ENCODE data around the gene PLPPR2. TPM values are rescaled to one million over a fixed set of nuclear protein-coding genes. Genes with fewer than 3 reads are reported as not detected.

PLPPR2 gene
- total and polyA plus RNA-seq, 5 donors = 19.7 to 32.1 (median 25.1) TPM

GRCh38 chr19:11383706-11384048, 28.4 kb downstream of the PLPPR2 start:
- Histone ChIP-seq H3K27ac (ENCODE audit: low read length) (no peak overlapping the region), H3K9me3 (ENCODE audit: control insufficient read depth, low read length) (no peaks in the 10 kb centered on the region), H3K27me3 (ENCODE audit: control insufficient read depth, insufficient read depth) (no peaks in the 10 kb centered on the region), H3K4me3 (ENCODE audit: low read length) (peak overlapping the region; percentile 50), H3K4me1 (ENCODE audit: control insufficient read depth, insufficient read depth, low read length) (peaks cover 6% of the 10 kb centered on the region)
- ATAC-seq (no peak), DNase-seq (peak in 1 of 3 donors; percentile 52)
- WGBS = 1% methylated on average over 9 of the region's 9 CpGs
- intact Hi-C loops (cut with DNase I) = loop anchor here in 2 of 4 donors (10.0 kb wide), 2 partner anchors 51 to 61 kb away; partner anchors contain the start of genes ODAD3 (in 1 of the 2) and PRKCSH (in 1 of the 2)

DNA sequence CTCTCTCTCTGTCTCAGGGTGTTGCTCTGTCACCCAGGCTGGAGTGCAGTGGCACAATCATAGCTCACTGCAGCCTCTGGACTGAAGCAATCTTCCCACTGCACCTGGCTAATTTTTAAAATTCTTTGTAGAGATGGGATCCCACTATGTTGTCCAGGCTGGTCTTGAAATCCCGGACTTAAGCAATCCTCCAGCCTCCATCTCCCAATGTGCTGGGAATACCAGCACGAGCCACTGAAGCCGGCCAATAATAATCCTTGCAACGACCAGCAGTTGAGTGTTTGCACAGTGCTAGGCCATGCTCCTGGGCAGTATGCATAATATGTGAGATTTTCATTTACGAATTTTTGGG, 29.5 kb downstream of the PLPPR2 start:
- Histone ChIP-seq H3K27me3 (ENCODE audit: control insufficient read depth, insufficient read depth) (no peaks in the 10 kb centered on the region), H3K9me3 (ENCODE audit: control insufficient read depth, low read length) (no peaks in the 10 kb centered on the region), H3K4me1 (ENCODE audit: control insufficient read depth, insufficient read depth, low read length) (peaks cover 6% of the 10 kb centered on the region), H3K4me3 (ENCODE audit: low read length) (no peak overlapping the region), H3K27ac (ENCODE audit: low read length) (no peak overlapping the region)
- ATAC-seq = no peak
- intact Hi-C loops (cut with DNase I) = loop anchor here in 2 of 4 donors (10.0 kb wide), 2 partner anchors 50 to 60 kb away; partner anchors contain the start of genes ODAD3 (in 1 of the 2) and PRKCSH (in 1 of the 2)
- WGBS = 85% methylated on average over 5 of the region's 5 CpGs
- DNase-seq = no peak

DNA sequence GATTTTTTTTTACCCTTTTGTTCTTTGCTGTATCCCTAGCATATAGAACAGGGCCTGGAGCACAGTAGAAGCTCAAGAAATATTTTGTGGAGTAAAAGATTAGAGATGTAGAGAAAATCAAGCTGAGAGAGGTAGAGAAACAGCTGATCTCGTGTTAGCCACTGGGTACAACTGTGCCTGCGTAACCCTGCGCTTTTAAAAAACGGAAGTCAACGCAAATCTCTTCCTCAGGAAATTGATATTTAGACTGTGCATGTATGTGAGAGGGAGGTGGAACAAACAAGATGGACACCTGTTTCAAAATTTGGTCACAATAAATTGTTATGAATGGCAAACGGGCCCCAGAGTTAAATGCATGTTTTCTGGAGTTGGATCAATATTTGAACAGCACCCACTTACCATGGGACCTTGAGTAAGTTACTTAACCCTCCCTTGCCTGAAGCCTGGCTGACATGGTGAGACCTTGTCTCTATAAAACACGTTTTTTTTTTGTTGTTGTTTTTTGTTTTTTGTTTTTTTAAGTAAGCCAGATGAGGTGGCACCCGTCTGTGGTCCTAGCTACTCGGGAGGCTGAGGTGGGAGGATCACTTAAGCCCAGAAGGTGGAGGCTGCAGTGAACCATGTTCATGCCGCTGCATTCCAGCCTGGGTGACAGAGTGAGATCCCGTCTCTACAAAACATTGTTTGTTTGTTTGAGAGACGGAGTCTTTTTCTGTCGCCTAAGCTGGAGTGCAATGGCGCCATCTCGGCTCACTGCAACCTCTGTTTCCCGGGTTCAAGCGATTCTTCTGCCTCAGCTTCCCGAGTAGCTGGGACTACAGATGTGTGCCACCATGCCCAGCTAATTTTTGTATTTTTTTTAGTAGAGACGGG, 32.2 kb downstream of the PLPPR2 start:
- no peak overlapping the region for H3K27ac ChIP-seq (ENCODE audit: low read length)
- no peaks in the 10 kb centered on the region for H3K27me3 ChIP-seq (ENCODE audit: control insufficient read depth, insufficient read depth)
- intact Hi-C loops (cut with DNase I) = loop anchor here in 2 of 4 donors (10.0 kb wide), 2 partner anchors 47 to 57 kb away; partner anchors contain the start of genes ODAD3 (in 1 of the 2) and PRKCSH (in 1 of the 2)
- peaks cover 2% of the 10 kb centered on the region for H3K4me1 ChIP-seq (ENCODE audit: control insufficient read depth, insufficient read depth, low read length)
- no peaks in the 10 kb centered on the region for H3K9me3 ChIP-seq (ENCODE audit: control insufficient read depth, low read length)
- H3K4me3 ChIP-seq (ENCODE audit: low read length) = no peak overlapping the region
- 72% methylated on average over 19 of the region's 19 CpGs for WGBS
- ATAC-seq = no peak
- no peak for DNase-seq

DNA sequence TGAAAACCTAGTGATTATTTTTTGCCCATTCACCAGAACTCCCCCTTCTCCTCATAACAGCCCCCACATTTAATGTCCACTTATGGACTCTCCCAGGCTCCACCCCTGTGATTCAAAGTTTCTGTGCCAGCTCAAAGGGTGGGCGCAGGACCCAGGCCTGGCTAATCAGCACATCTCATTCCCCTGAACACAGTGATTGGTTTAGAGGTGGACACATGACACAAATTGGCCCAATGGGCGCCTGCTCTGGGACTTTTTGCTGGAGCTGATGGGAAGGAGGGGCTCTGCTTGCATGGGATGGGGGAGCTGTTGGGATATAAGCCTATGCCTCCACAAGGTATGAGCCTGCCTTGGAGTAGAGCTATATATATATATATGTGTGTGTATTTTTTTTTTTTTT, 35.1 kb downstream of the PLPPR2 start:
- WGBS = 91% methylated on average over 2 of the region's 2 CpGs
- no peak for DNase-seq
- H3K27me3 ChIP-seq (ENCODE audit: control insufficient read depth, insufficient read depth) = no peaks in the 10 kb centered on the region
- intact Hi-C loops (cut with DNase I) = no loop called here
- no peak for ATAC-seq
- no peaks in the 10 kb centered on the region for H3K4me1 ChIP-seq (ENCODE audit: control insufficient read depth, insufficient read depth, low read length)
- H3K4me3 ChIP-seq (ENCODE audit: low read length) = no peak overlapping the region
- H3K9me3 ChIP-seq (ENCODE audit: control insufficient read depth, low read length) = no peaks in the 10 kb centered on the region
- no peak overlapping the region for H3K27ac ChIP-seq (ENCODE audit: low read length)

DNA sequence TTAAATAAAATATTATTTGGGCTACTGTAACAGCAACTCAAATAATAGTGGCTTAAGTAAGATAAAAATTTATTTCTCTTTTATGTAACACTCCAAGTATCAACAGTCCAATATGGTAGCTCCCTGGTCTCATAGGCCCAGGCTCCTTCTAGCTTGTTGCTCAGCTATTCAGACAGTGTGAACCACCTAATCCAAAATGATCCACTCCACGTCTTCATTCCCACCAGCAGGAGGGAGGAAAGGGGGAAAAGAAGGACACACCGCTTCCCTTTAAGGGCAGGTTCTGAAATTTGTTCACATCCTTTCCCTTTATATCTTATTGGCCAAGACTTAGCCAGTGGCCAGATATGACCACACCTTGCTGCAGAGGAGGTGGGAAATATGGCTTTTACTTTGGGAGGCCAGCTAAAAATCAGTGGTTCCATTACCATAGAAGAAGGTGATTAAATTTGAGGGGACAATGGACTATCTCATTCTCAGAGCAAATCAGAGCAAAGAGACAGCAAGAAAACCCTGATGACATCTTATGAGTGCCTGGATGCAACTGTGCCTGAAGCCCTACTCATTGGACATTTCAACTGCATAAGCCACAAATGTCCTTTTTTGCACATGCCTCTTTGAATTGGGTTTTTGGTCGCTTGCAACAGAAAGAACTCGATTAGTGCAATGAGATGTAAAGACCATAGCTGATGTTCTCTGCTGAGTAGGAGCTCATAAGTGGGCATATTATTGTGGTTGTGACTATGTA, 35.9 kb downstream of the PLPPR2 start:
- intact Hi-C loops (cut with DNase I) = no loop called here
- Histone ChIP-seq H3K4me1 (ENCODE audit: control insufficient read depth, insufficient read depth, low read length) (no peaks in the 10 kb centered on the region), H3K4me3 (ENCODE audit: low read length) (no peak overlapping the region), H3K9me3 (ENCODE audit: control insufficient read depth, low read length) (no peaks in the 10 kb centered on the region), H3K27me3 (ENCODE audit: control insufficient read depth, insufficient read depth) (no peaks in the 10 kb centered on the region), H3K27ac (ENCODE audit: low read length) (no peak overlapping the region)
- DNase-seq (no peak), ATAC-seq (no peak)
- 74% methylated on average over 4 of the region's 4 CpGs for WGBS

GRCh38 chr19:11397089-11397610, 41.9 kb downstream of the PLPPR2 start:
- Histone ChIP-seq H3K27ac (ENCODE audit: low read length) (no peak overlapping the region), H3K4me1 (ENCODE audit: control insufficient read depth, insufficient read depth, low read length) (no peaks in the 10 kb centered on the region), H3K9me3 (ENCODE audit: control insufficient read depth, low read length) (no peaks in the 10 kb centered on the region), H3K27me3 (ENCODE audit: control insufficient read depth, insufficient read depth) (no peaks in the 10 kb centered on the region), H3K4me3 (ENCODE audit: low read length) (no peak overlapping the region)
- 85% methylated on average over 22 of the region's 22 CpGs for WGBS
- ATAC-seq (no peak), DNase-seq (peak in 1 of 3 donors; percentile 51)
- intact Hi-C loops (cut with DNase I) = no loop called here

- Histone ChIP-seq H3K4me1 (ENCODE audit: control insufficient read depth, insufficient read depth, low read length) (no peaks in the 10 kb centered on the region), H3K27ac (ENCODE audit: low read length) (no peak overlapping the region), H3K9me3 (ENCODE audit: control insufficient read depth, low read length) (no peaks in the 10 kb centered on the region), H3K4me3 (ENCODE audit: low read length) (no peak overlapping the region), H3K27me3 (ENCODE audit: control insufficient read depth, insufficient read depth) (no peaks in the 10 kb centered on the region)
- intact Hi-C loops (cut with DNase I) = no loop called here
- DNase-seq = no peak
- 93% methylated on average over 9 of the region's 9 CpGs for WGBS
- no peak for ATAC-seq
These were observed 44.4 kb downstream of the PLPPR2 start for GRCh38 chr19:11399667-11400066.

GRCh38 chr19:11400798-11401197, 45.6 kb downstream of the PLPPR2 start:
- intact Hi-C loops (cut with DNase I) = no loop called here
- Histone ChIP-seq H3K27me3 (ENCODE audit: control insufficient read depth, insufficient read depth) (no peaks in the 10 kb centered on the region), H3K9me3 (ENCODE audit: control insufficient read depth, low read length) (no peaks in the 10 kb centered on the region), H3K4me3 (ENCODE audit: low read length) (no peak overlapping the region), H3K27ac (ENCODE audit: low read length) (no peak overlapping the region), H3K4me1 (ENCODE audit: control insufficient read depth, insufficient read depth, low read length) (no peaks in the 10 kb centered on the region)
- 90% methylated on average over 1 of the region's 1 CpG for WGBS
- ATAC-seq = no peak
- no peak for DNase-seq

- H3K27me3 ChIP-seq (ENCODE audit: control insufficient read depth, insufficient read depth) = no peaks in the 10 kb centered on the region
- no peak overlapping the region for H3K4me3 ChIP-seq (ENCODE audit: low read length)
- WGBS = 77% methylated on average over 9 of the region's 9 CpGs
- H3K9me3 ChIP-seq (ENCODE audit: control insufficient read depth, low read length) = no peaks in the 10 kb centered on the region
- no peak for ATAC-seq
- no peaks in the 10 kb centered on the region for H3K4me1 ChIP-seq (ENCODE audit: control insufficient read depth, insufficient read depth, low read length)
- DNase-seq = peak in 1 of 3 donors; percentile 55
- H3K27ac ChIP-seq (ENCODE audit: low read length) = no peak overlapping the region
- intact Hi-C loops (cut with DNase I) = no loop called here
These were observed 46.7 kb downstream of the PLPPR2 start for GRCh38 chr19:11401808-11402543.

GRCh38 chr19:11404588-11405222, 49.5 kb downstream of the PLPPR2 start:
- DNase-seq (no peak), ATAC-seq (peak; percentile 55 to 82)
- 46% methylated on average over 9 of the region's 9 CpGs for WGBS
- Histone ChIP-seq H3K9me3 (ENCODE audit: control insufficient read depth, low read length) (no peaks in the 10 kb centered on the region), H3K27ac (ENCODE audit: low read length) (no peak overlapping the region), H3K4me1 (ENCODE audit: control insufficient read depth, insufficient read depth, low read length) (no peaks in the 10 kb centered on the region), H3K4me3 (ENCODE audit: low read length) (no peak overlapping the region), H3K27me3 (ENCODE audit: control insufficient read depth, insufficient read depth) (no peaks in the 10 kb centered on the region)
- intact Hi-C loops (cut with DNase I) = no loop called here

Data from right cardiac atrium (tissue), 5 donors.